Duodenal mucosa (tissue), 2 donors: ENCODE results near the gene SYTL1.

Experiments used
- H3K27ac ChIP-seq: one replicate; pipeline ENCODE4 v1.7.0; 2013; ENCODE audit warnings: low read depth, low read length
- H3K27me3 ChIP-seq, 2 donors: one replicate each; pipeline ENCODE4 v1.7.0; 2013; ENCODE audit warnings: low read length in 2 of 2, control low read depth in 1 of 2; ENCODE audit not compliant: insufficient read depth in 2 of 2, control insufficient read depth in 1 of 2
- H3K36me3 ChIP-seq, 2 donors: one replicate each; pipeline ENCODE4 v1.7.0; 2013; ENCODE audit warnings: low read length in 2 of 2, control low read depth in 1 of 2; ENCODE audit not compliant: insufficient read depth in 2 of 2, control insufficient read depth in 1 of 2
- H3K4me1 ChIP-seq, 2 donors: one replicate each; pipeline ENCODE4 v1.7.0; 2013; ENCODE audit warnings: low read length in 2 of 2, control low read depth in 1 of 2; ENCODE audit not compliant: insufficient read depth in 2 of 2, control insufficient read depth in 1 of 2
- H3K4me3 ChIP-seq, 2 donors: one replicate each; pipeline ENCODE4 v1.7.0; 2013; ENCODE audit warnings: low read length in 2 of 2, low read depth in 1 of 2
- H3K9ac ChIP-seq, 2 donors: one replicate each; pipeline ENCODE4 v1.7.0; 2013; ENCODE audit warnings: low read length in 2 of 2, low read depth in 1 of 2
- H3K9me3 ChIP-seq, 2 donors: one replicate each; pipeline ENCODE4 v1.7.0; 2013; ENCODE audit warnings: low read length in 2 of 2, control low read depth in 1 of 2; ENCODE audit not compliant: control insufficient read depth in 1 of 2

The SYTL1 gene

DNA sequence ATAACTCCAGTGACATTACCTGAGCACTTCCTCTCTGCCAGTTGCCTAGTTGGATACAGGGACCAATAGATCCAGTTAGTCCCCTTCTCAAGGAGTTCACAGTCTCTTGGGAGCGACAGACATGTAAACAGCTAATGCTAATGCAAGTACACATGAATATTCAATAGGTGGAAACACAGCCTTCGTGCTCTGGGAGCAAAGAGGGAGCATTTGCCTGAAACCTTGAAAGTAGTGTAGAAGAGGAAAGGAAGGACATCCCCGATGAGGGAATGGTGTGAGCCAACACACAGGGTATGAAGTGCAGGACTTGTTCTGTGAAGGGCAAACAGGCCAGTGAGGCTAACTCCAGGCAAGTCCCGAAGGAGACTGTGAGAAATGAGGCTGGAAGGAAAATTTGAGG, 23.7 kb upstream of the SYTL1 start:
- no peaks in the 10 kb centered on the region for H3K9me3 ChIP-seq
- H3K4me1 ChIP-seq, result peaks cover 5 to 11% of the 10 kb centered on the region in 2 donors
- peaks cover 3 to 10% of the 10 kb centered on the region in 2 donors for H3K27me3 ChIP-seq
- no peak overlapping the region for H3K4me3 ChIP-seq
- no peak overlapping the region for H3K27ac ChIP-seq
- no peak overlapping the region for H3K9ac ChIP-seq
- no peaks in the 10 kb centered on the region for H3K36me3 ChIP-seq

DNA sequence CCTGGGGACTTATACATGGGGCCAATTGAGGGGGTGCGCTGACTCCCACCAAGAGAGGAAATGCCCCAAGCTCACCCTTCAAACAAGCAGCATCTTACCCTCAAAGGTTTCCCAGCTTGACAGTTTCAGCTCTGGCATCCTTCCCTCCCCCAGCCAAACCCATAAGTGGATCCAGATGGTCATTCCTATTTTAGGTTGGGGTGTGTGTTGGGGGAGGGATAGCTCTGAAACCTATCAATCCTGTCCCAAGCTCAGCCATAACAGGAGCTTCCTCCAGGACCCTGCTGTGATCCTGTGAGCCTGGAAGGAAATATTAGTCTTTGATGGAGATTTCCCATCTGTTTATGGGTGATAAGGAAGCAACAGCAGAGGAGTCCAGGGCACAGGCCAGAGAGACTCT, 23.2 kb upstream of the SYTL1 start:
- H3K9ac ChIP-seq, result no peak overlapping the region
- no peaks in the 10 kb centered on the region for H3K36me3 ChIP-seq
- peaks cover 7 to 15% of the 10 kb centered on the region in 2 donors for H3K4me1 ChIP-seq
- peaks cover 3 to 10% of the 10 kb centered on the region in 2 donors for H3K27me3 ChIP-seq
- no peak overlapping the region for H3K4me3 ChIP-seq
- no peaks in the 10 kb centered on the region for H3K9me3 ChIP-seq
- no peak overlapping the region for H3K27ac ChIP-seq

- peak within 1 kb of the TSS; percentile 92 to 98 for H3K9ac ChIP-seq
- no peaks in the 10 kb centered on the region for H3K9me3 ChIP-seq
- H3K27ac ChIP-seq, result peak within 1 kb of the TSS; percentile 87
- H3K27me3 ChIP-seq, result peaks cover 3 to 10% of the 10 kb centered on the region in 2 donors
- H3K4me1 ChIP-seq, result peaks cover 7 to 18% of the 10 kb centered on the region in 2 donors
- H3K4me3 ChIP-seq, result peak within 1 kb of the TSS; percentile 96 to 98
- H3K36me3 ChIP-seq, result peaks cover 8 to 11% of the 10 kb centered on the region in 2 donors
Measured at GRCh38 chr1:27321813-27322568, 19.8 kb upstream of the SYTL1 start, which contains the start of gene TMEM222. TMEM222 (plus strand) TSS chr1:27322163; CDS start chr1:27322198, 35 bp downstream.

DNA sequence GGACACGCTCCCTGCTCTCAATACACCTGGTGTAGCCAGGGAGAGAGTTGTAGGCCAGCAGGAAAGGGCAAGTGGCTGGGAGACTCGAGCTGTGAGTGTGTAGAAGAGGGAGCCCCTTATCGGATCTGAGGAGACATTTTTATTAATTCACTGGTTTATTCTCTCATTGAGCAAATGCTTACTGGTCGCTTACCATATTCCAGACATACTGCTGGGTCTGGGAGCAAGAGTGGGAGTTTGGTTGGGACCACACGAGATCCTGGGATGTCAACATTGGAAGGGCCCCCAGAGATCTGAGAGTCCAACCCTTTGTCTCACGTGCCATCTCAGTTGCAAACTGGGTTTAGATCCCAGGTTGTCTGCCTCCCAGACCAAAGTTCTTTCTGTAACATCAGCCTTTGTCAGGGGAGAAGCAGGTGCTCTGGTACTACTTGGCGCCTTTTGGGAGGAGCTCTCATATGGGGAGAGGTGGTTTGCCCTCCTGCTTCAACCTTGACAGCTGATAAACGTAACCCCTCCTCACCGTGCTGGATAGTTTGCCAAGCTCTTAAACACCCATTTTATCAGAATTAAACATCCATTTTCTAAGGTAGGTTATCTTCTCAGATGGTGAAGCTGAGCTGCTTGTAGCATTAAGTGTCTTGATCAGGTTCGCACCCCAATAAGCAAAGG, 19.1 kb upstream of the SYTL1 start:
- H3K27me3 ChIP-seq, result peaks cover 3 to 10% of the 10 kb centered on the region in 2 donors
- H3K27ac ChIP-seq, result peak overlapping the region; percentile 87
- peaks cover 7 to 18% of the 10 kb centered on the region in 2 donors for H3K4me1 ChIP-seq
- peak overlapping the region; percentile 92 to 98 for H3K9ac ChIP-seq
- no peaks in the 10 kb centered on the region for H3K9me3 ChIP-seq
- peak overlapping the region; percentile 96 to 98 for H3K4me3 ChIP-seq
- peaks cover 8 to 12% of the 10 kb centered on the region in 2 donors for H3K36me3 ChIP-seq

DNA sequence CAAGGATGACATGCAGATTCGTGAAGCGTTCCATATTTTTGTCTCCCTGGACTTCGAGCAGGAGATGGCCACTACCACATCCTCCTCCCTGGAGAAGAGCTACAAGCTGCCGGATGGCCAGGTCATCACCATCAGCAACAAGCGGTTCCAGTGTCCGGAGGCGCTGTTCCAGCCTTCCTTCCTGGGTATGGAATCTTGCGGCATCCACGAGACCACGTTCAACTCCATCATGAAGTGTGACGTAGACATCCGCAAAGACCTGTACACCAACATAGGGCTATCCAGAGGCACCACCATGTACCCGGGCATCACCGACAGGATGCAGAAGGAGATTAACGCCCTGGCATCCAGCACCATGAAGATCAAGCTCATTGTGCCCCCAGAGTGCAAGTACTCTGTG, 16.5 kb upstream of the SYTL1 start:
- Histone ChIP-seq H3K36me3 (peaks cover 16 to 17% of the 10 kb centered on the region in 2 donors), H3K27me3 (no peaks in the 10 kb centered on the region), H3K27ac (no peak overlapping the region), H3K4me3 (no peak overlapping the region), H3K4me1 (peaks cover 7 to 18% of the 10 kb centered on the region in 2 donors), H3K9ac (no peak overlapping the region), H3K9me3 (no peaks in the 10 kb centered on the region)

- no peak overlapping the region for H3K9ac ChIP-seq
- H3K9me3 ChIP-seq, result no peaks in the 10 kb centered on the region
- H3K4me1 ChIP-seq, result peaks cover 5 to 9% of the 10 kb centered on the region in 2 donors
- H3K27ac ChIP-seq, result no peak overlapping the region
- H3K4me3 ChIP-seq, result no peak overlapping the region
- H3K36me3 ChIP-seq, result peaks cover 25 to 28% of the 10 kb centered on the region in 2 donors
- no peaks in the 10 kb centered on the region for H3K27me3 ChIP-seq
Measured at GRCh38 chr1:27327964-27328363, 13.9 kb upstream of the SYTL1 start.

DNA sequence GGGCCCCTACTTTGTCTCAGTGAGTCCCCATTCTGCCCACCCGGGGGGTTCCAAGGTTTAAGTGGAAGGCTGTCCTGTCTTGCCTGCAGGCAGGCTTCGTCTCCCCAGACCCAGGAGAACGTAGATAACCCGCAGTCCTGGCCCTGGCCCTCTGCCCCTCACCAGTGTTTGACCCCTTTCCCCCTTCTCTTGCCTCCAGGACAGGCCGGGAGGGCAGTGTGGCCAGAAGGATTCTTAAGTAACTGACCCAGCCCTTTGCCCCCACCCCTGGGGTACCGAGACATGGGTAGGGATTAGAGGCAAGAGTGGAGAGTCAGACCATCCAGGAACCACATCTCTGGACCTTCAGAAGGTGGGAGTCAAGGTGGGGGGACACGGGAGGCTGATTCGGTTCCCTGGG, 11.0 kb upstream of the SYTL1 start:
- peaks cover 31 to 50% of the 10 kb centered on the region in 2 donors for H3K36me3 ChIP-seq
- H3K27ac ChIP-seq, result no peak overlapping the region
- H3K27me3 ChIP-seq, result no peaks in the 10 kb centered on the region
- no peak overlapping the region for H3K4me3 ChIP-seq
- no peak overlapping the region for H3K9ac ChIP-seq
- no peaks in the 10 kb centered on the region for H3K9me3 ChIP-seq
- no peaks in the 10 kb centered on the region for H3K4me1 ChIP-seq

DNA sequence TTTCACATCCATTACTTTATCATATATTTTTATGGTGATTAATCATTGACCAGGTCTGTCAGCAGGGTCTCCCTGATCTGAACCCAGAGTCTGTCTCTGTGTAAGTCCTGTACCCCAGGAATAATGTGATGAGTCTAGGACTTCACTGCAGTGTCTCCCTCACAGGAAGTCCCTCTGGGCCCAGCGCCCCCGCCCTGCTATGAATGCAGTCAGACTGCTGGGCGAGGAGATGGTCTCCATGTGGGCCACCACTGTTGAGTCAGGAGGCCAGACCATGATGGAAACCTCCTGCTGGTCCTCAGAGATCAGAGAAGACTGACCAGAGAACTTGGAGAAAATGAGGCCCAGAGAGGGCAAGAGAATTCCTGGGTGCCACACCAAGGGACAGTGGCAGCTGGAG, 10.4 kb upstream of the SYTL1 start:
- Histone ChIP-seq H3K4me3 (no peak overlapping the region), H3K27me3 (no peaks in the 10 kb centered on the region), H3K27ac (no peak overlapping the region), H3K9me3 (no peaks in the 10 kb centered on the region), H3K9ac (no peak overlapping the region), H3K4me1 (no peaks in the 10 kb centered on the region), H3K36me3 (peaks cover 30 to 51% of the 10 kb centered on the region in 2 donors)

DNA sequence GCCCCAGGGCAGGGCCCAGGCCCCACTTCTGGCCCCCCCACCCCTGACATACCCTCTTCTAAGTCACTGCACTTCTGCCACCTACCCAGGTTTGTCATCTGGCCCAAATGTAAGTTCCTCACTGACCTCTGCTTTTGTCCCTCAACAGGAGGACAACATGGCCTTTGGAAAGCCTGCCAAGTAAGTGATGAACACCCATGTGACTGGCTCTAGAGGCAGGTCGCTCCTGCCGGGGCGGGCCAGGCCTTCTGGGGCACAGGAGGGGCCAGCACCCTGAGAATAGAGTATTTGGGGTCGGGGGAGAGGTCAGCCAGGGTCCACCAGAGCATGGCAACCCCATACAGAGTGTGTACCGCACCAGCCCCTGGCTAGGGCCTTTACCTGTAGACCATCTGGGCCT, 9.9 kb upstream of the SYTL1 start:
- Histone ChIP-seq H3K9ac (no peak overlapping the region), H3K27me3 (no peaks in the 10 kb centered on the region), H3K9me3 (no peaks in the 10 kb centered on the region), H3K4me3 (no peak overlapping the region), H3K4me1 (no peaks in the 10 kb centered on the region), H3K36me3 (peaks cover 30 to 50% of the 10 kb centered on the region in 2 donors), H3K27ac (no peak overlapping the region)

DNA sequence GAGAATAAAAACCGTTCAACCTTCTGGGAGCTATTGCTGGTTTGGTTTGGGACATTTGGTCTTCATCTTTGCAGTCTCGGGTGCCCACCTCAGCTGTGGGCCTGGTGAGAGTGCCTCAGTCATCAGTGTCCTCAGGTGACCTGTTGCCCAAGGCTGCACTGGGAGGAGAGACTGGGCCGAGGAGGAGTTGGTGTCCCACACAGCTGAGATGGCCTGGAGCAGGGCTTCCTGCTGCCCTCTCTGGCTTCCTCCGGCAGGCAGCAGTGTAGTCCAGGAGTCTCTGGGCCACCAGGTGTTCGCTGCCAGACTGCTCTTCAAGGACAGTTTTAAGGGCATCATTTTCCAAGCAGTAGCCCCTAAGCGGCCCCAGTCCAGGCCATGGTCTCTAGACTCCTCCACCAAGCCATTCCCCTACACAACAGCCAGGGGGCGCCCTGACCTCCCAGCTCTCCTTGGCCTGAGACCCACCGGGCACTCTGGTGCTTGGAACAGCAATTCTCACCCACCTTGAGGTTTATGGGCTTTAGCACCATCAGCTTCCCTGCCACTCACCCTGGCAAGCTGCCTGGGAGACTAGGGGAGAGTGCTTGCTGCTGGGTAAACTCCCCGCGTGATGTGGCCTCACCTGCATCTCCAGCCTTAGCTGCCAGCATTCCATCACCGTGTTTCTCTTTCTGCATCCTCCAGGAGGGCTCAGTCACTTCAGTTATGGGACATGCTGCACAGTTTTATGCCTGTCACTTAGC, 9.1 kb upstream of the SYTL1 start:
- Histone ChIP-seq H3K4me3 (no peak overlapping the region), H3K4me1 (no peaks in the 10 kb centered on the region), H3K36me3 (peaks cover 30 to 47% of the 10 kb centered on the region in 2 donors), H3K9me3 (no peaks in the 10 kb centered on the region), H3K27me3 (no peaks in the 10 kb centered on the region), H3K27ac (no peak overlapping the region), H3K9ac (no peak overlapping the region)
